Measurements from ENCODE around the gene TPRN. TPM values are rescaled to one million over a fixed set of nuclear protein-coding genes. Genes with fewer than 3 reads are reported as not detected.

TPRN gene
- total and polyA plus RNA-seq, 9 of the 15 experiments (the other 6 are each of a cell fraction or from before 2014, with no cell fraction given): 0.31 to 31.9 (median 4.4) TPM

DNA sequence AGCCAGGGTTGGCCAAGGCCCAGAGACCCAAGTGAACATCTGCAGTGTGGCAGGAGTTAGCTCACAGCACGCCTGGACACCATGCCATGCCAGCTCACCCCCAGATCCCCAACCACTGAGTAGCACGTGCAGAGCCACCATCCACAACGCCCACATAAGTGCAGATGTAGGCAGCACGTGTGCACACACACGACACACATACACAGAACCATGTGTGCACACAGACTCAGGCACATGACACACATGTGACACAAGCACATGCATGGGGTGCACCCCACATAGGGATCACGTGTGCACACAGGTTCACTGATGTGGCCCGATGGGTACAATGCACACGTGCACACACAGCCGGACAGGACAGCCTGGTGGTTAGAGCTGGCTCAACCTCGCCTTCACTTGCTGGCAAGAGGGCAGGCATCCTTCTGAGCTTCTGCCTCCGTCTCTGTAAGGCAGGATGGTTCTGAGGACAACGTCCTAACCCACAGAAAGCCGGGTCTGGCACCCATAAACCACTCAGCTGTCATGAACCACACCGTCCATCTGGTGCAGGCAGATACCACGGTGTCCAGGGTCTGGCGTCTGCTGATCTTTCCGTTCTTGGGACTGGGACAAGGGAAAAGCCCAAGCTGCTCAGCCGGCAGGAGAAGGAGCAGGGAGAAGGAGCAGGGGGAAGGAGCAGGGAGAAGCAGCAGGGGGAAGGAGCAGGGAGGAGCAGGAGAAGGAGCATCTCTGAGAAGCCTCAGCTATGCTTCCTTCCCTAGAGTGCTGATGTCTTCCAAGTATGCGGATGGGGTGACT is 42.7 kb downstream of the TPRN start (continued):
- TF ChIP-seq, protein P1, sequence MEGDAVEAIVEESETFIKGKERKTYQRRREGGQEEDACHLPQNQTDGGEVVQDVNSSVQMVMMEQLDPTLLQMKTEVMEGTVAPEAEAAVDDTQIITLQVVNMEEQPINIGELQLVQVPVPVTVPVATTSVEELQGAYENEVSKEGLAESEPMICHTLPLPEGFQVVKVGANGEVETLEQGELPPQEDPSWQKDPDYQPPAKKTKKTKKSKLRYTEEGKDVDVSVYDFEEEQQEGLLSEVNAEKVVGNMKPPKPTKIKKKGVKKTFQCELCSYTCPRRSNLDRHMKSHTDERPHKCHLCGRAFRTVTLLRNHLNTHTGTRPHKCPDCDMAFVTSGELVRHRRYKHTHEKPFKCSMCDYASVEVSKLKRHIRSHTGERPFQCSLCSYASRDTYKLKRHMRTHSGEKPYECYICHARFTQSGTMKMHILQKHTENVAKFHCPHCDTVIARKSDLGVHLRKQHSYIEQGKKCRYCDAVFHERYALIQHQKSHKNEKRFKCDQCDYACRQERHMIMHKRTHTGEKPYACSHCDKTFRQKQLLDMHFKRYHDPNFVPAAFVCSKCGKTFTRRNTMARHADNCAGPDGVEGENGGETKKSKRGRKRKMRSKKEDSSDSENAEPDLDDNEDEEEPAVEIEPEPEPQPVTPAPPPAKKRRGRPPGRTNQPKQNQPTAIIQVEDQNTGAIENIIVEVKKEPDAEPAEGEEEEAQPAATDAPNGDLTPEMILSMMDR (IDR thresholded peaks at IDR 0.05 in 2 of 3, conservative IDR thresholded peaks at IDR 0.05 in 1 of 3; ENCODE audit: insufficient read depth in 2 of 3, low read depth in 1 of 3, low read length in 3 of 3): no peak
- TF ChIP-seq TAF1 (IDR thresholded peaks at IDR 0.05; ENCODE audit: control insufficient read depth, extremely low read depth, insufficient read depth, low read length, severe bottlenecking) (no peak), ZNF79 (CRISPR knock-in tag; IDR thresholded peaks at IDR 0.05; ENCODE audit: low read depth) (no peak), MTA3 (IDR thresholded peaks at IDR 0.05; ENCODE audit: borderline replicate concordance) (no peak), ZBTB7A (IDR thresholded peaks at IDR 0.05; ENCODE audit: borderline replicate concordance, control insufficient read depth, low read depth, low read length) (no peak), ZNF444 (CRISPR knock-in tag; IDR thresholded peaks at IDR 0.05) (no peak), ZBTB8A (IDR thresholded peaks at IDR 0.05; ENCODE audit: partially characterized antibody) (no peak), NR2C1 (IDR thresholded peaks at IDR 0.05) (no peak), NR2C1 (tag; IDR thresholded peaks at IDR 0.05) (no peak), SAFB (IDR thresholded peaks at IDR 0.05; ENCODE audit: borderline replicate concordance, low read depth, low read length) (no peak), MECOM (CRISPR knock-in tag; IDR thresholded peaks at IDR 0.05) (no peak), RAD51 (IDR thresholded peaks at IDR 0.05; ENCODE audit: borderline replicate concordance, low read depth) (0 out of 2 replicates have a peak, but pooled peaks have one; percentile 25), ZEB2 (IDR thresholded peaks at IDR 0.05) (no peak)
- TF ChIP-seq, protein P2, sequence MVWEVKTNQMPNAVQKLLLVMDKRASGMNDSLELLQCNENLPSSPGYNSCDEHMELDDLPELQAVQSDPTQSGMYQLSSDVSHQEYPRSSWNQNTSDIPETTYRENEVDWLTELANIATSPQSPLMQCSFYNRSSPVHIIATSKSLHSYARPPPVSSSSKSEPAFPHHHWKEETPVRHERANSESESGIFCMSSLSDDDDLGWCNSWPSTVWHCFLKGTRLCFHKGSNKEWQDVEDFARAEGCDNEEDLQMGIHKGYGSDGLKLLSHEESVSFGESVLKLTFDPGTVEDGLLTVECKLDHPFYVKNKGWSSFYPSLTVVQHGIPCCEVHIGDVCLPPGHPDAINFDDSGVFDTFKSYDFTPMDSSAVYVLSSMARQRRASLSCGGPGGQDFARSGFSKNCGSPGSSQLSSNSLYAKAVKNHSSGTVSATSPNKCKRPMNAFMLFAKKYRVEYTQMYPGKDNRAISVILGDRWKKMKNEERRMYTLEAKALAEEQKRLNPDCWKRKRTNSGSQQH (CRISPR knock-in tag; IDR thresholded peaks at IDR 0.05): no peak
- TF ChIP-seq, protein P3, sequence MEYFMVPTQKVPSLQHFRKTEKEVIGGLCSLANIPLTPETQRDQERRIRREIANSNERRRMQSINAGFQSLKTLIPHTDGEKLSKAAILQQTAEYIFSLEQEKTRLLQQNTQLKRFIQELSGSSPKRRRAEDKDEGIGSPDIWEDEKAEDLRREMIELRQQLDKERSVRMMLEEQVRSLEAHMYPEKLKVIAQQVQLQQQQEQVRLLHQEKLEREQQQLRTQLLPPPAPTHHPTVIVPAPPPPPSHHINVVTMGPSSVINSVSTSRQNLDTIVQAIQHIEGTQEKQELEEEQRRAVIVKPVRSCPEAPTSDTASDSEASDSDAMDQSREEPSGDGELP (CRISPR knock-in tag; IDR thresholded peaks at IDR 0.05; ENCODE audit: borderline replicate concordance): peak; percentile 64; the same call in 1 of the 2 replicates
- TF ChIP-seq, protein P4, sequence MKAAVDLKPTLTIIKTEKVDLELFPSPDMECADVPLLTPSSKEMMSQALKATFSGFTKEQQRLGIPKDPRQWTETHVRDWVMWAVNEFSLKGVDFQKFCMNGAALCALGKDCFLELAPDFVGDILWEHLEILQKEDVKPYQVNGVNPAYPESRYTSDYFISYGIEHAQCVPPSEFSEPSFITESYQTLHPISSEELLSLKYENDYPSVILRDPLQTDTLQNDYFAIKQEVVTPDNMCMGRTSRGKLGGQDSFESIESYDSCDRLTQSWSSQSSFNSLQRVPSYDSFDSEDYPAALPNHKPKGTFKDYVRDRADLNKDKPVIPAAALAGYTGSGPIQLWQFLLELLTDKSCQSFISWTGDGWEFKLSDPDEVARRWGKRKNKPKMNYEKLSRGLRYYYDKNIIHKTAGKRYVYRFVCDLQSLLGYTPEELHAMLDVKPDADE (conservative IDR thresholded peaks at IDR 0.05; ENCODE audit: control insufficient read depth, low read depth, low read length): 0 out of 2 replicates have a peak, but pooled peaks have one; percentile 26
- TF ChIP-seq, protein P5, sequence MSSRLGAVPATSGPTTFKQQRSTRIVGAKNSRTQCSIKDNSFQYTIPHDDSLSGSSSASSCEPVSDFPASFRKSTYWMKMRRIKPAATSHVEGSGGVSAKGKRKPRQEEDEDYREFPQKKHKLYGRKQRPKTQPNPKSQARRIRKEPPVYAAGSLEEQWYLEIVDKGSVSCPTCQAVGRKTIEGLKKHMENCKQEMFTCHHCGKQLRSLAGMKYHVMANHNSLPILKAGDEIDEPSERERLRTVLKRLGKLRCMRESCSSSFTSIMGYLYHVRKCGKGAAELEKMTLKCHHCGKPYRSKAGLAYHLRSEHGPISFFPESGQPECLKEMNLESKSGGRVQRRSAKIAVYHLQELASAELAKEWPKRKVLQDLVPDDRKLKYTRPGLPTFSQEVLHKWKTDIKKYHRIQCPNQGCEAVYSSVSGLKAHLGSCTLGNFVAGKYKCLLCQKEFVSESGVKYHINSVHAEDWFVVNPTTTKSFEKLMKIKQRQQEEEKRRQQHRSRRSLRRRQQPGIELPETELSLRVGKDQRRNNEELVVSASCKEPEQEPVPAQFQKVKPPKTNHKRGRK (tag; IDR thresholded peaks at IDR 0.05): no peak
- TF ChIP-seq, protein P6, sequence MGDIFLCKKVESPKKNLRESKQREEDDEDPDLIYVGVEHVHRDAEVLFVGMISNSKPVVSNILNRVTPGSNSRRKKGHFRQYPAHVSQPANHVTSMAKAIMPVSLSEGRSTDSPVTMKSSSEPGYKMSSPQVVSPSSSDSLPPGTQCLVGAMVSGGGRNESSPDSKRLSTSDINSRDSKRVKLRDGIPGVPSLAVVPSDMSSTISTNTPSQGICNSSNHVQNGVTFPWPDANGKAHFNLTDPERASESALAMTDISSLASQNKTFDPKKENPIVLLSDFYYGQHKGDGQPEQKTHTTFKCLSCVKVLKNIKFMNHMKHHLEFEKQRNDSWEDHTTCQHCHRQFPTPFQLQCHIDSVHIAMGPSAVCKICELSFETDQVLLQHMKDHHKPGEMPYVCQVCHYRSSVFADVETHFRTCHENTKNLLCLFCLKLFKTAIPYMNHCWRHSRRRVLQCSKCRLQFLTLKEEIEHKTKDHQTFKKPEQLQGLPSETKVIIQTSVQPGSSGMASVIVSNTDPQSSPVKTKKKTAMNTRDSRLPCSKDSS (IDR thresholded peaks at IDR 0.05; ENCODE audit: low read depth, partially characterized antibody): no peak
